IPS-NIHi11 (cell line): ENCODE results near the gene TPPP3.

ENCODE experiments used
- DNase-seq: peaks from one replicate; pipeline ENCODE4 v3.0.0; 2012; ENCODE audit warnings: mixed read lengths, low spot score

The TPPP3 gene

DNA sequence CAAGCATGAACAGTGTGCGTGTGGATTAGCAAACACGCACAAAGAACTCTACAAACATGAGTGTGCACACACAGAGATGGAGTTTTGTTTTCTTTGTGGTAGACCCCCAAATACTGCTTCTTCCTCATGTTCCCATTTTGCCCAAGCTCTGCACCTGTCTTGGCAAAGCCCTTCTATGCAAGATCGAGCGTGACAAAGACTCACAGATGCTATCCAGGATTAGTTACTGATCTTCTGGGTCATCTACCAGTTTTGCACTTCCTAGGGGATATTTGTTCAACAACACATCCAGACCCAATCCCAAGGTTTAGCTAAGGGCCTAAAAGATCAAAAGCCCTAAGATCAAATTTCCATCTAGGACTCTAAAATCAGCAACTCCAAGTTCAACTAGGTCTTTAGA is 50.7 kb downstream of the TPPP3 start:
- no peak for DNase-seq

GRCh38 chr16:67341250-67341649 is 52.0 kb downstream of the TPPP3 start:
- no peak for DNase-seq
